ENCODE data around the gene IFIT2. TPM values are rescaled to one million over a fixed set of nuclear protein-coding genes. Genes with fewer than 3 reads are reported as not detected.
A peak's percentile ranks its signal among the peaks of the same experiment; 100 is the strongest.

IFIT2 gene
- total RNA-seq, 4 donors from 2014 or later, result 3.3 to 11.4 (median 6.0) TPM

- Histone ChIP-seq H3K27ac (peak overlapping the region in 1 of 4 donors; percentile 9), H3K36me3 (no peaks in the 10 kb centered on the region), H3K4me3 (no peak overlapping the region), H3K9me3 (no peaks in the 10 kb centered on the region), H3K4me1 (peaks cover 0 to 10% (median 5%) of the 10 kb centered on the region in 4 donors), H3K27me3 (no peaks in the 10 kb centered on the region)
- TF ChIP-seq, protein P1, sequence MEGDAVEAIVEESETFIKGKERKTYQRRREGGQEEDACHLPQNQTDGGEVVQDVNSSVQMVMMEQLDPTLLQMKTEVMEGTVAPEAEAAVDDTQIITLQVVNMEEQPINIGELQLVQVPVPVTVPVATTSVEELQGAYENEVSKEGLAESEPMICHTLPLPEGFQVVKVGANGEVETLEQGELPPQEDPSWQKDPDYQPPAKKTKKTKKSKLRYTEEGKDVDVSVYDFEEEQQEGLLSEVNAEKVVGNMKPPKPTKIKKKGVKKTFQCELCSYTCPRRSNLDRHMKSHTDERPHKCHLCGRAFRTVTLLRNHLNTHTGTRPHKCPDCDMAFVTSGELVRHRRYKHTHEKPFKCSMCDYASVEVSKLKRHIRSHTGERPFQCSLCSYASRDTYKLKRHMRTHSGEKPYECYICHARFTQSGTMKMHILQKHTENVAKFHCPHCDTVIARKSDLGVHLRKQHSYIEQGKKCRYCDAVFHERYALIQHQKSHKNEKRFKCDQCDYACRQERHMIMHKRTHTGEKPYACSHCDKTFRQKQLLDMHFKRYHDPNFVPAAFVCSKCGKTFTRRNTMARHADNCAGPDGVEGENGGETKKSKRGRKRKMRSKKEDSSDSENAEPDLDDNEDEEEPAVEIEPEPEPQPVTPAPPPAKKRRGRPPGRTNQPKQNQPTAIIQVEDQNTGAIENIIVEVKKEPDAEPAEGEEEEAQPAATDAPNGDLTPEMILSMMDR (IDR thresholded peaks at IDR 0.05), result no peak
- TF ChIP-seq EP300 (IDR thresholded peaks at IDR 0.05), result no peak
- TF ChIP-seq POLR2A (IDR thresholded peaks at IDR 0.05), result no peak
- WGBS, 2 donors, result 65 to 78% methylated on average over 1 of the region's 1 CpG
- no peak for DNase-seq (ENCODE audit: low spot score in 2 of 2)
Observed at GRCh38 chr10:89357096-89357495, 55.2 kb downstream of the IFIT2 start.

GRCh38 chr10:89357975-89358374, 56.1 kb downstream of the IFIT2 start:
- TF ChIP-seq EP300 (IDR thresholded peaks at IDR 0.05) (no peak), POLR2A (IDR thresholded peaks at IDR 0.05) (no peak)
- TF ChIP-seq, protein P1 (IDR thresholded peaks at IDR 0.05), result no peak
- peaks cover 0 to 2% (median under 1%) of the 10 kb centered on the region in 4 donors for H3K4me1 ChIP-seq
- no peaks in the 10 kb centered on the region for H3K27me3 ChIP-seq
- 85 to 89% methylated on average over 2 of the region's 2 CpGs for WGBS, 2 donors
- no peak overlapping the region for H3K4me3 ChIP-seq
- no peaks in the 10 kb centered on the region for H3K9me3 ChIP-seq
- no peak overlapping the region for H3K27ac ChIP-seq
- no peak for DNase-seq (ENCODE audit: low spot score in 2 of 2)
- H3K36me3 ChIP-seq, result no peaks in the 10 kb centered on the region

Other genes starting within 250 kb of the IFIT2 start
- 1 to 10 TPM in 2 of 4 donors, under 1 TPM in 2; 0.22 to 1.2 (median 0.92) TPM for gene CH25H, start 94.7 kb upstream of the IFIT2 start, total RNA-seq
- 10 to 100 TPM; 36.6 to 57.9 (median 39.5) TPM for gene LIPA, start 50.3 kb upstream of the IFIT2 start, total RNA-seq
- gene IFIT3, start 26.0 kb downstream of the IFIT2 start, total RNA-seq, result 10 to 100 TPM in 3 of 4 donors, 1 to 10 TPM in 1; 7.2 to 24.9 (median 17.6) TPM
- not detected for gene IFIT1B, start 76.0 kb downstream of the IFIT2 start, total RNA-seq
- 10 to 100 TPM in 3 of 4 donors, 1 to 10 TPM in 1; 7.2 to 17.0 (median 13.9) TPM for gene IFIT1, start 90.6 kb downstream of the IFIT2 start, total RNA-seq
- 10 to 100 TPM; 16.2 to 25.3 (median 21.9) TPM for gene IFIT5, start 112.5 kb downstream of the IFIT2 start, total RNA-seq
- 10 to 100 TPM; 25.8 to 45.4 (median 42.8) TPM for gene SLC16A12, start 233.5 kb downstream of the IFIT2 start, total RNA-seq